Measurements from ENCODE around the gene KCNT1.

KCNT1 gene

DNA sequence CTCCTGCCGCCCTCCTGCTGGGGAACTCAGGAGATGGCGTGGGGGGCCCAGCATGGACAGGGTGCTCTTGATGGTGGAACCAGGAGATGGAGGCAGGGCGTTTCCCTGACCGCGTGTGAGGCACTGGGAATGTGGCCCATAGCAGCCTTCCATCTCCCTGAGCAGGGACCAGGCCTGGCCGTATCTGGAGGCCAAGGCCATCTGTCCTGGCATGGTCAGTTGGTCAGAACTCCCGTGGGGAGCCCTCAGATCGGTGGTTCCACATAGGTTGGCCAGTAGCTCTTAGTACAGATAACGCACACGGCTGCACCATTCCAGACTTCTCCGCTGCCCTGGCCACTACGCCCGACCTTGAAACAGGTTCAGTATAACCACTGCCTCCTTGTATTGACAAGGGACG lies 77.6 kb downstream of the KCNT1 start:
- no peak overlapping the region for H3K4me3 ChIP-seq (ENCODE audit: low read depth in 1 of 2, low read length in 2 of 2)
- H3K27ac ChIP-seq (ENCODE audit: low read depth, low read length) = no peak overlapping the region
- no peaks in the 10 kb centered on the region for H3K27me3 ChIP-seq (ENCODE audit: control insufficient read depth in 1 of 2, insufficient read depth in 2 of 2, low read length in 2 of 2)
- no peaks in the 10 kb centered on the region for H3K9me3 ChIP-seq (ENCODE audit: low read length)
- H3K9ac ChIP-seq (ENCODE audit: low read length) = no peak overlapping the region
- no peaks in the 10 kb centered on the region for H3K4me1 ChIP-seq (ENCODE audit: insufficient read depth, low read length)
- no peaks in the 10 kb centered on the region for H3K36me3 ChIP-seq (ENCODE audit: insufficient read depth, low read length)

DNA sequence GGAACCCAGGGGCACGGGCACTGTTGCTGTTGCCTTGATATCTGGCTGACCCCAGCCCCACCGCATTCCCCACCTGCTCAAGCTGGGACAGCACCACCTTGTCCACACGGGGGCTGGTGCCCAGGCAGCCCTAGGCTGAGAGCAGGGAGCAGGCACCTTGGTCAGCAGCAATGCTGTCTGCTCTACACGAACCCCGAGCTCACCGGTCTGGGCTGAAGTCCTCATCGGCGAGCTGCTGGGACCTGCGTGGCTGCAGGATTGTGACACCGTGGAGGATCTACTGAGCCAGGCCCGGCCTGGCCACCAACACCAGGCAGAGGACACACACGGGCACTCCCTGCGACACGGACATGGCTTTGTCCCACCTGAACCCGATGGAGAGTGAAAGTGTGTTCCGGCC lies 78.1 kb downstream of the KCNT1 start:
- Histone ChIP-seq H3K27me3 (ENCODE audit: control insufficient read depth in 1 of 2, insufficient read depth in 2 of 2, low read length in 2 of 2) (no peaks in the 10 kb centered on the region), H3K36me3 (ENCODE audit: insufficient read depth, low read length) (no peaks in the 10 kb centered on the region), H3K4me3 (ENCODE audit: low read depth in 1 of 2, low read length in 2 of 2) (no peak overlapping the region), H3K27ac (ENCODE audit: low read depth, low read length) (no peak overlapping the region), H3K4me1 (ENCODE audit: insufficient read depth, low read length) (no peaks in the 10 kb centered on the region), H3K9ac (ENCODE audit: low read length) (no peak overlapping the region), H3K9me3 (ENCODE audit: low read length) (no peaks in the 10 kb centered on the region)

DNA sequence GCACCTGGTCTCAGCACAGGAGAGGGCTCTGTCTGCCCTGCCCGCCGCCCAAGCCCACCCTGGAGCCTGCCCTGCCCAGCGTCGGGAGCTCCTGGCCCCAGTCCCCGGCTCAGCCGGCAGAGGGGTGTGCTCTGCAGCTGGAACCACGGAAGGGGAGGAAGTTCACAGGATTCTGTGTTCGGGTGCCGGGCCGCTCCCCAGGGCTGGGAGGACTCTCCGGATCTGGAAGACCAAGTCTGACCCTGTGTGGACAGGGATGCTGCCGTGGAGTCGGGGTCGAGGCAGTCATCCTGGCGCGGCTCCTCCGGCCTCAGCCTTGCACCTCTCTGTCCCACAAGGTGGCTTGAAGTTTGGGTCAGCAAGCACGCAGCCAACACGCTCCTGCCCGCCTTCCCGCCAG lies 78.6 kb downstream of the KCNT1 start:
- Histone ChIP-seq H3K4me1 (ENCODE audit: insufficient read depth, low read length) (no peaks in the 10 kb centered on the region), H3K36me3 (ENCODE audit: insufficient read depth, low read length) (no peaks in the 10 kb centered on the region), H3K9ac (ENCODE audit: low read length) (no peak overlapping the region), H3K9me3 (ENCODE audit: low read length) (no peaks in the 10 kb centered on the region), H3K27ac (ENCODE audit: low read depth, low read length) (no peak overlapping the region), H3K27me3 (ENCODE audit: control insufficient read depth in 1 of 2, insufficient read depth in 2 of 2, low read length in 2 of 2) (no peaks in the 10 kb centered on the region), H3K4me3 (ENCODE audit: low read depth in 1 of 2, low read length in 2 of 2) (no peak overlapping the region)

DNA sequence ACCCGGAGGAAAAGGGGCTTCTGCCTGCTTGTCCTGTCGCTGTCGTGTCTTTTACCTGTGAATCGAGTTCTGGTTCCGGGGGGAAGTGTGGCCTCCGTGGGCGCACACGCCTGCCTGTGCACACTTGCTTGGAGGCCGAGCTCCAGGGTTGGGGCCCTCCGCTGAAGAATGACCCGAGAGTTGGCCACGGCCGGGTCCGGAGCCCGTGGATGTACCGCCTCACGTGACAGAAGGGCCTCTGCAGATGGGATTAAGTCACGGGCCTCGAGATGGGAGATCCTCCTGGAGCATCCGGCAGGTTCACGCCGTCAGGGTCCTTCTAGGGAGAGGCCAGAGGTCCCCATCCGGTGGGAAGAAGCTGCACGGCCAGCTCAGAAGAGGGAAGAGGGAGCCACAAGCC lies 81.0 kb downstream of the KCNT1 start:
- H3K36me3 ChIP-seq (ENCODE audit: insufficient read depth, low read length) = no peaks in the 10 kb centered on the region
- no peaks in the 10 kb centered on the region for H3K9me3 ChIP-seq (ENCODE audit: low read length)
- H3K27me3 ChIP-seq (ENCODE audit: control insufficient read depth in 1 of 2, insufficient read depth in 2 of 2, low read length in 2 of 2) = peaks cover 0 to 4% of the 10 kb centered on the region in 2 donors
- no peak overlapping the region for H3K4me3 ChIP-seq (ENCODE audit: low read depth in 1 of 2, low read length in 2 of 2)
- no peak overlapping the region for H3K9ac ChIP-seq (ENCODE audit: low read length)
- H3K27ac ChIP-seq (ENCODE audit: low read depth, low read length) = no peak overlapping the region
- H3K4me1 ChIP-seq (ENCODE audit: insufficient read depth, low read length) = no peaks in the 10 kb centered on the region

DNA sequence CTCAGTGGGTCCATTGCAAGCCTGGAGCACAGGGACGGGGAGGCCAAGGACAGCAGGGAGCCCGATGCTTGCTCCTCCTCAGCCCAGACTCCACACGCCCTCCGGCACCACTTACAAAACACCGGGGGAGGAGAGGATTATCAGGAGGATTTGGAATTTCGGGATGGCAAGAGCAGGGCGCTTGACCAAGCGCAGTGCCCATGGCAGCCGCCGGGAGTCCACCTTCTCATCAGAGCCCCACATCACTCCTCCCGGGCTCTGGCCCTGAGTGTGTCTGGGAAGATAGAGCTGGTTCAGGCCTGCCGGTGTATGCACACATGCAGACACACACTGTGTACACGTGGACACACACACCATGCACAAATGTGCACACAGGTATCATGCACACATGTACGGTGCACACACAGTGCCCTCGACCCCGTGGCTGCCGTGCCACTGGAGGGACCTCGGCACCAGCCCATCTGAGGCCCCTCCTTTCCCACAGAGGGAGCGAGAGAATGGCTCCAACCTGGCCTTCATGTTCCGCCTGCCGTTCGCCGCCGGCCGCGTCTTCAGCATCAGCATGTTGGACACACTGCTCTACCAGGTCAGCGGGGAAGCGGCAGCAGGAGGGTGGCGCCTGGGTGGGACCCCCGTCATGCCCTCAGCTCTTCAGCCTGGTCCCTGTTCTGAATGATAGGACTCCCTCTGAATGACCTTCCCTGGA lies 81.7 kb downstream of the KCNT1 start:
- Histone ChIP-seq H3K9me3 (ENCODE audit: low read length) (no peaks in the 10 kb centered on the region), H3K4me1 (ENCODE audit: insufficient read depth, low read length) (no peaks in the 10 kb centered on the region), H3K4me3 (ENCODE audit: low read depth in 1 of 2, low read length in 2 of 2) (no peak overlapping the region), H3K9ac (ENCODE audit: low read length) (no peak overlapping the region), H3K27me3 (ENCODE audit: control insufficient read depth in 1 of 2, insufficient read depth in 2 of 2, low read length in 2 of 2) (peaks cover 0 to 4% of the 10 kb centered on the region in 2 donors), H3K27ac (ENCODE audit: low read depth, low read length) (no peak overlapping the region), H3K36me3 (ENCODE audit: insufficient read depth, low read length) (no peaks in the 10 kb centered on the region)

DNA sequence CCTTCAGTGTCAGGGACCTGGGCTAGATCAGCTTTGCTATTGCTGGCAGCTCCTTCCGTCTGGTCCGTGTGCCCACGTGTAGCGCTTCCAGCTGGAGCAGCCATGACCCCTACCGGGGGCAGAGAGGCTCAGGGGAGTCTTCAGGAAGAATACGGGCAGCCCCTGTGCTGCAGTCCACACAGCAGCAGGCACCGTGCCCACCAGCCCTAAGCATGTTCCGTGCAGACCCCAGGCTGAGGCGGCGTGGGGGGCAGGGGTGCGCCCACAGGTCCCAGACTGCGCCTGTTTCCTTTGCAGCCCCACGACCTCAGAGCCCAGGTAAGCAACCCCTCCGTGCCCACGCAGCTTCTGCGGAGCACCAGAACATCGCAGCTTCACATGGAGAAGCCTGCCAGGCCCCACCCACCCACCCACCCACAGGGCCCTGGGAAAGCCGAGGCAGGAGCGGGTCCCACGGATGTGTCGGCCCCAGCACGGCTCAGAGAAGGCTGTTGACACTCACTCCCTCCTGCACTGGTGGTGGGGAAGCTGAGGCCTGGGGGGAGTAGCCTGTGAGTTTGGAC lies 83.1 kb downstream of the KCNT1 start:
- Histone ChIP-seq H3K4me3 (ENCODE audit: low read depth in 1 of 2, low read length in 2 of 2) (no peak overlapping the region), H3K27me3 (ENCODE audit: control insufficient read depth in 1 of 2, insufficient read depth in 2 of 2, low read length in 2 of 2) (peaks cover 0 to 4% of the 10 kb centered on the region in 2 donors), H3K27ac (ENCODE audit: low read depth, low read length) (no peak overlapping the region), H3K9me3 (ENCODE audit: low read length) (no peaks in the 10 kb centered on the region), H3K9ac (ENCODE audit: low read length) (no peak overlapping the region), H3K36me3 (ENCODE audit: insufficient read depth, low read length) (no peaks in the 10 kb centered on the region), H3K4me1 (ENCODE audit: insufficient read depth, low read length) (no peaks in the 10 kb centered on the region)

DNA sequence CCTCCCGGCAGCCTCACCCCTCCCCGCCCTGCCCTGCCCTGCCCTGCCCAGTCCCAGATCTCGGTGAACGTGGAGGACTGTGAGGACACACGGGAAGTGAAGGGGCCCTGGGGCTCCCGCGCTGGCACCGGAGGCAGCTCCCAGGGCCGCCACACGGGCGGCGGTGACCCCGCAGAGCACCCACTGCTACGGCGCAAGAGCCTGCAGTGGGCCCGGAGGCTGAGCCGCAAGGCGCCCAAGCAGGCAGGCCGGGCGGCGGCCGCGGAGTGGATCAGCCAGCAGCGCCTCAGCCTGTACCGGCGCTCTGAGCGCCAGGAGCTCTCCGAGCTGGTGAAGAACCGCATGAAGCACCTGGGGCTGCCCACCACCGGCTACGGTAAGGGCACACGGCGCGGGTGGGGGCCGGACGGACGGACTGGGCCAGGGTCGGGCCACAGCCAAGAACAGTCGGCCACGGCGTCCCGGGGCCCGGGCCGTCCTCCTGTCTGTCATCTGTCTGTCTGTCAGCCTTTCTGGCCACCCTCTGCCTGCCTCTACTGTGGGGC lies 84.2 kb downstream of the KCNT1 start:
- no peak overlapping the region for H3K4me3 ChIP-seq (ENCODE audit: low read depth in 1 of 2, low read length in 2 of 2)
- no peaks in the 10 kb centered on the region for H3K9me3 ChIP-seq (ENCODE audit: low read length)
- peaks cover 0 to 4% of the 10 kb centered on the region in 2 donors for H3K27me3 ChIP-seq (ENCODE audit: control insufficient read depth in 1 of 2, insufficient read depth in 2 of 2, low read length in 2 of 2)
- no peak overlapping the region for H3K27ac ChIP-seq (ENCODE audit: low read depth, low read length)
- H3K9ac ChIP-seq (ENCODE audit: low read length) = no peak overlapping the region
- no peaks in the 10 kb centered on the region for H3K4me1 ChIP-seq (ENCODE audit: insufficient read depth, low read length)
- no peaks in the 10 kb centered on the region for H3K36me3 ChIP-seq (ENCODE audit: insufficient read depth, low read length)

DNA sequence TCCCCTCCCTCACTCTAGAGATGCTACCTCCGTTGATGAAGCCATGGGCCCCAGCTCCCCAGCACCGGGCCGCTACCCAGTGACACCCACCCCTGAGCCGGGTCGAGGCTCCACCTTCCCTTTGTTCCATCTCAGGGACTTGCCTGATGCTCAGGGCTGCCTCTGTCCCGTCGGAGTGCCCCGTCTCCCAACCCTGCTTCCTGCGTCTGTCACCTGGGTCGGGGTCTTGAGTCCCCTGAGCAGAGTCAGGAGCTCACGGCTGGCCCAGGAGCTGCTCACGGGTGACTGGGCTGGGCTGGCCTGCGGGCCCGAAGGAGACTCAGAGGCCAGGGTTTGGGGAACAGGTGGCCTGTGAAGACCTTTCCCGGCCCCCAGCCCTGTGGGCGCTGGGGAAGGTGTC lies 85.3 kb downstream of the KCNT1 start:
- H3K9ac ChIP-seq (ENCODE audit: low read length) = no peak overlapping the region
- H3K9me3 ChIP-seq (ENCODE audit: low read length) = no peaks in the 10 kb centered on the region
- H3K27ac ChIP-seq (ENCODE audit: low read depth, low read length) = no peak overlapping the region
- H3K4me3 ChIP-seq (ENCODE audit: low read depth in 1 of 2, low read length in 2 of 2) = no peak overlapping the region
- H3K27me3 ChIP-seq (ENCODE audit: control insufficient read depth in 1 of 2, insufficient read depth in 2 of 2, low read length in 2 of 2) = peaks cover 0 to 4% of the 10 kb centered on the region in 2 donors
- H3K36me3 ChIP-seq (ENCODE audit: insufficient read depth, low read length) = no peaks in the 10 kb centered on the region
- H3K4me1 ChIP-seq (ENCODE audit: insufficient read depth, low read length) = no peaks in the 10 kb centered on the region

DNA sequence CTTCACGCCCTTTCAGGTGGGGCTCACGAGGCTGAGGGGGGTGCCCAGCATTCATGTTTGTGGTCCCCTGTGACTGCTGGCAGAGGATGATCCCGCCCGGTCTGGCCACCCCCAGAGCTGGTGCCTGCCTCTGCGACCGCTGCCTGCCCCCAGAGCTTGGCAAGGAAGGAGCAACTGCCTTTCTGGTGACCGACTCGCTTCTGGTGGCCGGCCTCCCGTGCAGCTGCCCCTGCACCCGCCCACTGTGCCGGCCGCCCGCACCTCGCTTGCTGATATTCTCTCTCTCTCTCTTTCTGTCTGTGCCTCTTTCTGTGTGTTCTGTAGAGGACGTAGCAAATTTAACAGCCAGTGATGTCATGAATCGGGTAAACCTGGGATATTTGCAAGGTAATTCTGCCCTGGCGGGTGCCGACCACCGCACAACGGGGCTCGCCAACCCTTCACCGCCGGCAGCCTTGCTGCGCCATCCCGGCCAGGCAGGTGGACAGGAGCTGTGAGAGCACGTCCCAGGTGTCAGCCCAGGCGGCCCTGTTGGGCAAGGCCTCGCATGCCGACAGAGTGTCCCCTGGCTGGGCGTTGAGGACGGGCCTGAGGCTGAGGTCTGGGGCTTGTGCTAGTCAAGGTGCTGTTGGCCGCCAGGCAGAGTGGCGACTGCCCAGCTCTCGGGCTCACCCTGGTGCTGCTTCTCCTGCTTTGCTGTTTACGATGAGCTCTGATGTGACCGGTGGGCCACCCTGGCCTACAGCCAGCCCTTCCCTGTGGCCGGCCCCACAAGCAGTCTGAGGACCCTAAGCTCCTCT lies 86.0 kb downstream of the KCNT1 start:
- Histone ChIP-seq H3K9ac (ENCODE audit: low read length) (no peak overlapping the region), H3K9me3 (ENCODE audit: low read length) (no peaks in the 10 kb centered on the region), H3K4me1 (ENCODE audit: insufficient read depth, low read length) (no peaks in the 10 kb centered on the region), H3K4me3 (ENCODE audit: low read depth in 1 of 2, low read length in 2 of 2) (no peak overlapping the region), H3K36me3 (ENCODE audit: insufficient read depth, low read length) (no peaks in the 10 kb centered on the region), H3K27me3 (ENCODE audit: control insufficient read depth in 1 of 2, insufficient read depth in 2 of 2, low read length in 2 of 2) (peaks cover 0 to 4% of the 10 kb centered on the region in 2 donors), H3K27ac (ENCODE audit: low read depth, low read length) (no peak overlapping the region)

DNA sequence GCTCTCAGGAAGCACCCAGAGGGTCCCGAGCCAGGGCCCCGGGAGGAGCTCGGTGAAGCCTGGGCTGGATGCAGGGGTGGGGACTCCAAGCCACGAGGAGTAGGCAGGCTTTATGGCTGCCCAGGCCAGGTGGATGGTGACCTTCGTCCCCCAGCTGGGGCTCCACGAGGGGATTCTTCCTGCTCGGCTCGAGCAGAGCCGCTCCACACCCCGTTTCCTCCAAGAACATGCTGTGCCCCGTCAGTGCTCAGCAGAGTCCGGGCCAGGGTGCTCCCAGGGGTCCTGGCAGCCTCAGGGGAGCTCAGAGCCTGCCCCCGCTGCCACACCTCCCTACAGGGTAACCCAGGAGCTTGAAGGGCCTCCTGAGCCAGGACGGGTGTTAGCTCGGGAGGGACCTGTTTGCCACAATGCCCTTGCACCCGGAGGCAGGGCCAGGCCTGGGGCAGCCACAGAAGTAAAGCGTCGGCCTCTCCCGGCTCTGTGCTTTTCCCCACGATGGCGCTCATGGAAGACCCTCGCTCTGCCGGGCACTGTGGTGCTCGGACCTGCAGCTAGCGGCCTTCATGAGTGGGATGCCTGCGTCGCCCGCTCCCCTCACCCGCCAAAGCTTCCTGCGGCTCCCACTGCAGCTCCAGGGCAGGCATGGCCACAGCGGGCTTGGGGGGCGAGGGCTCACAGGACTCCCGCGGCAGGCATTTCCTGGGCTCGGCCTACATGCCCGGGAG lies 86.8 kb downstream of the KCNT1 start:
- no peaks in the 10 kb centered on the region for H3K9me3 ChIP-seq (ENCODE audit: low read length)
- H3K9ac ChIP-seq (ENCODE audit: low read length) = no peak overlapping the region
- no peak overlapping the region for H3K27ac ChIP-seq (ENCODE audit: low read depth, low read length)
- no peak overlapping the region for H3K4me3 ChIP-seq (ENCODE audit: low read depth in 1 of 2, low read length in 2 of 2)
- peaks cover 0 to 4% of the 10 kb centered on the region in 2 donors for H3K27me3 ChIP-seq (ENCODE audit: control insufficient read depth in 1 of 2, insufficient read depth in 2 of 2, low read length in 2 of 2)
- no peaks in the 10 kb centered on the region for H3K36me3 ChIP-seq (ENCODE audit: insufficient read depth, low read length)
- H3K4me1 ChIP-seq (ENCODE audit: insufficient read depth, low read length) = no peaks in the 10 kb centered on the region

DNA sequence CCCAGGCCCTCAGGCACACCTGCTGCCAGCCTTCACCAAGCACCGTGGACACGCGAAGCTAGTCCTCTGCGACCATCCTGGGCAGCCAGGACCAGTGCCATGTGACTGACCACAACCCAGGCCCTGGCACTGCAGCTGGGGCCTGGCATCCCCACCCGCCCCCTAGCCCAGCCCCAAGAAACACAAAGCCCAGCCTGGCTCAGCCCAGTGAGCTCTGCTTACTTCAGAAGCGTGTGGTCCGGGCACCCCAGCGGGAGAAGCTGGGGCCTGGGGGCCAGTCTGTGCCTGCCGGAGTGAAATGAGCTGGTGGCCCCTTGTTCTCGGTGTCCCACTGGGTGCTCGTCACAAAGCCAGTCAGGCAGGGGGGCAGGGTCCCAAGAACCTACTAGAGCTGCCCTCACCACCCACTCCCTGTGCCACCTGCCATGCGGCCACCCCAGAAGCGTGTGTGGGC lies 87.9 kb downstream of the KCNT1 start:
- no peak overlapping the region for H3K9ac ChIP-seq (ENCODE audit: low read length)
- no peaks in the 10 kb centered on the region for H3K36me3 ChIP-seq (ENCODE audit: insufficient read depth, low read length)
- H3K27ac ChIP-seq (ENCODE audit: low read depth, low read length) = no peak overlapping the region
- no peaks in the 10 kb centered on the region for H3K4me1 ChIP-seq (ENCODE audit: insufficient read depth, low read length)
- H3K4me3 ChIP-seq (ENCODE audit: low read depth in 1 of 2, low read length in 2 of 2) = no peak overlapping the region
- no peaks in the 10 kb centered on the region for H3K9me3 ChIP-seq (ENCODE audit: low read length)
- H3K27me3 ChIP-seq (ENCODE audit: control insufficient read depth in 1 of 2, insufficient read depth in 2 of 2, low read length in 2 of 2) = peaks cover 0 to 4% of the 10 kb centered on the region in 2 donors

Data from muscle layer of colon (tissue), 2 donors.